ENCODE data around the gene TINAGL1.

Gene TINAGL1

GRCh38 chr1:31621847-31622730 lies 45.8 kb downstream of the TINAGL1 start:
- H3K18ac ChIP-seq (ENCODE audit: low read length), result no peak overlapping the region
- H3K4me3 ChIP-seq (ENCODE audit: low read length), result no peak overlapping the region
- H3K79me2 ChIP-seq (ENCODE audit: control insufficient read depth, insufficient read depth, low read length), result no peaks in the 10 kb centered on the region
- no peak for DNase-seq
- H2AK5ac ChIP-seq (ENCODE audit: low read length), result no peak overlapping the region
- H4K5ac ChIP-seq (ENCODE audit: low read length), result no peak overlapping the region
- no peak overlapping the region for H3K23ac ChIP-seq (ENCODE audit: low read length)
- H3K9ac ChIP-seq (ENCODE audit: low read length), result no peak overlapping the region
- no peak overlapping the region for H2BK120ac ChIP-seq (ENCODE audit: low read depth, low read length)
- H3K27ac ChIP-seq (ENCODE audit: low read depth, low read length), result no peak overlapping the region
- no peak overlapping the region for H3K4ac ChIP-seq (ENCODE audit: low read depth, low read length)
- peaks cover under 1% of the 10 kb centered on the region for H3K27me3 ChIP-seq (ENCODE audit: insufficient read depth, low read length, poor library complexity)
- H3K4me2 ChIP-seq (ENCODE audit: low read length), result no peak overlapping the region
- H3K79me1 ChIP-seq (ENCODE audit: low read length), result no peaks in the 10 kb centered on the region
- no peak overlapping the region for H3K56ac ChIP-seq (ENCODE audit: low read length)
- no peak overlapping the region for H2BK5ac ChIP-seq (ENCODE audit: low read length)
- H4K8ac ChIP-seq (ENCODE audit: low read depth, low read length), result no peak overlapping the region
- H2BK15ac ChIP-seq (replicated peaks; ENCODE audit: low read depth), result no peak overlapping the region
- no CpG with 5 or more reads among the region's 15 CpGs for whole genome bisulfite sequencing (ENCODE audit: extremely low coverage, insufficient coverage, low lambda C conversion rate)
- H3K36me3 ChIP-seq (ENCODE audit: control insufficient read depth, insufficient read depth, low read length), result no peaks in the 10 kb centered on the region
- H3K4me1 ChIP-seq (ENCODE audit: control insufficient read depth, low read depth, low read length), result no peaks in the 10 kb centered on the region

- no peaks in the 10 kb centered on the region for H3K79me2 ChIP-seq (ENCODE audit: control insufficient read depth, insufficient read depth, low read length)
- no peaks in the 10 kb centered on the region for H3K79me1 ChIP-seq (ENCODE audit: low read length)
- no peaks in the 10 kb centered on the region for H3K4me1 ChIP-seq (ENCODE audit: control insufficient read depth, low read depth, low read length)
- no peak for DNase-seq
- H4K8ac ChIP-seq (ENCODE audit: low read depth, low read length), result no peak overlapping the region
- no peak overlapping the region for H2BK15ac ChIP-seq (replicated peaks; ENCODE audit: low read depth)
- no peak overlapping the region for H2AK5ac ChIP-seq (ENCODE audit: low read length)
- H3K18ac ChIP-seq (ENCODE audit: low read length), result no peak overlapping the region
- no peaks in the 10 kb centered on the region for H3K36me3 ChIP-seq (ENCODE audit: control insufficient read depth, insufficient read depth, low read length)
- no peak overlapping the region for H4K5ac ChIP-seq (ENCODE audit: low read length)
- no peak overlapping the region for H3K23ac ChIP-seq (ENCODE audit: low read length)
- no peak overlapping the region for H3K56ac ChIP-seq (ENCODE audit: low read length)
- H2BK120ac ChIP-seq (ENCODE audit: low read depth, low read length), result no peak overlapping the region
- WGBS (ENCODE audit: extremely low coverage, insufficient coverage, low lambda C conversion rate), result no CpG with 5 or more reads among the region's 12 CpGs
- H3K9ac ChIP-seq (ENCODE audit: low read length), result no peak overlapping the region
- H3K27ac ChIP-seq (ENCODE audit: low read depth, low read length), result no peak overlapping the region
- no peak overlapping the region for H3K4me2 ChIP-seq (ENCODE audit: low read length)
- H3K4me3 ChIP-seq (ENCODE audit: low read length), result no peak overlapping the region
- no peak overlapping the region for H3K4ac ChIP-seq (ENCODE audit: low read depth, low read length)
- H3K27me3 ChIP-seq (ENCODE audit: insufficient read depth, low read length, poor library complexity), result no peaks in the 10 kb centered on the region
- H2BK5ac ChIP-seq (ENCODE audit: low read length), result no peak overlapping the region
These were observed 47.0 kb downstream of the TINAGL1 start for GRCh38 chr1:31623365-31623764.

- no peak for DNase-seq
- Histone ChIP-seq H2BK15ac (replicated peaks; ENCODE audit: low read depth) (no peak overlapping the region), H4K8ac (ENCODE audit: low read depth, low read length) (no peak overlapping the region), H2BK5ac (ENCODE audit: low read length) (no peak overlapping the region), H3K27me3 (ENCODE audit: insufficient read depth, low read length, poor library complexity) (no peaks in the 10 kb centered on the region), H2AK5ac (ENCODE audit: low read length) (no peak overlapping the region), H3K27ac (ENCODE audit: low read depth, low read length) (no peak overlapping the region), H3K4me2 (ENCODE audit: low read length) (no peak overlapping the region), H3K4me3 (ENCODE audit: low read length) (no peak overlapping the region), H3K79me2 (ENCODE audit: control insufficient read depth, insufficient read depth, low read length) (no peaks in the 10 kb centered on the region), H3K9ac (ENCODE audit: low read length) (no peak overlapping the region), H3K23ac (ENCODE audit: low read length) (no peak overlapping the region), H3K56ac (ENCODE audit: low read length) (no peak overlapping the region), H3K18ac (ENCODE audit: low read length) (no peak overlapping the region), H3K79me1 (ENCODE audit: low read length) (no peaks in the 10 kb centered on the region), H3K4ac (ENCODE audit: low read depth, low read length) (no peak overlapping the region), H2BK120ac (ENCODE audit: low read depth, low read length) (no peak overlapping the region), H3K36me3 (ENCODE audit: control insufficient read depth, insufficient read depth, low read length) (no peaks in the 10 kb centered on the region), H3K4me1 (ENCODE audit: control insufficient read depth, low read depth, low read length) (no peaks in the 10 kb centered on the region), H4K5ac (ENCODE audit: low read length) (no peak overlapping the region)
- WGBS (ENCODE audit: extremely low coverage, insufficient coverage, low lambda C conversion rate), result no CpG with 5 or more reads among the region's 5 CpGs
These were observed 48.0 kb downstream of the TINAGL1 start for GRCh38 chr1:31624309-31624708.

- H3K4me2 ChIP-seq (ENCODE audit: low read length), result no peak overlapping the region
- no CpG with 5 or more reads among the region's 16 CpGs for WGBS (ENCODE audit: extremely low coverage, insufficient coverage, low lambda C conversion rate)
- H4K8ac ChIP-seq (ENCODE audit: low read depth, low read length), result no peak overlapping the region
- H3K36me3 ChIP-seq (ENCODE audit: control insufficient read depth, insufficient read depth, low read length), result no peaks in the 10 kb centered on the region
- no peak overlapping the region for H2BK120ac ChIP-seq (ENCODE audit: low read depth, low read length)
- no peak overlapping the region for H3K4ac ChIP-seq (ENCODE audit: low read depth, low read length)
- no peak overlapping the region for H2AK5ac ChIP-seq (ENCODE audit: low read length)
- no peak overlapping the region for H3K56ac ChIP-seq (ENCODE audit: low read length)
- no peak overlapping the region for H2BK5ac ChIP-seq (ENCODE audit: low read length)
- H2BK15ac ChIP-seq (replicated peaks; ENCODE audit: low read depth), result no peak overlapping the region
- H3K79me2 ChIP-seq (ENCODE audit: control insufficient read depth, insufficient read depth, low read length), result no peaks in the 10 kb centered on the region
- H3K79me1 ChIP-seq (ENCODE audit: low read length), result no peaks in the 10 kb centered on the region
- no peaks in the 10 kb centered on the region for H3K4me1 ChIP-seq (ENCODE audit: control insufficient read depth, low read depth, low read length)
- H3K18ac ChIP-seq (ENCODE audit: low read length), result no peak overlapping the region
- no peak overlapping the region for H3K27ac ChIP-seq (ENCODE audit: low read depth, low read length)
- no peak overlapping the region for H3K9ac ChIP-seq (ENCODE audit: low read length)
- H3K4me3 ChIP-seq (ENCODE audit: low read length), result no peak overlapping the region
- no peak overlapping the region for H4K5ac ChIP-seq (ENCODE audit: low read length)
- DNase-seq, result no peak
- no peaks in the 10 kb centered on the region for H3K27me3 ChIP-seq (ENCODE audit: insufficient read depth, low read length, poor library complexity)
- H3K23ac ChIP-seq (ENCODE audit: low read length), result no peak overlapping the region
These were observed 48.6 kb downstream of the TINAGL1 start for GRCh38 chr1:31624731-31625514.

GRCh38 chr1:31625561-31626222 lies 49.4 kb downstream of the TINAGL1 start:
- no CpG with 5 or more reads among the region's 4 CpGs for WGBS (ENCODE audit: extremely low coverage, insufficient coverage, low lambda C conversion rate)
- no peaks in the 10 kb centered on the region for H3K4me1 ChIP-seq (ENCODE audit: control insufficient read depth, low read depth, low read length)
- H3K4me3 ChIP-seq (ENCODE audit: low read length), result no peak overlapping the region
- H2BK120ac ChIP-seq (ENCODE audit: low read depth, low read length), result no peak overlapping the region
- no peak overlapping the region for H3K27ac ChIP-seq (ENCODE audit: low read depth, low read length)
- H3K23ac ChIP-seq (ENCODE audit: low read length), result no peak overlapping the region
- no peak overlapping the region for H2AK5ac ChIP-seq (ENCODE audit: low read length)
- DNase-seq, result no peak
- no peaks in the 10 kb centered on the region for H3K27me3 ChIP-seq (ENCODE audit: insufficient read depth, low read length, poor library complexity)
- no peak overlapping the region for H3K18ac ChIP-seq (ENCODE audit: low read length)
- H3K36me3 ChIP-seq (ENCODE audit: control insufficient read depth, insufficient read depth, low read length), result peaks cover 2% of the 10 kb centered on the region
- H3K79me1 ChIP-seq (ENCODE audit: low read length), result no peaks in the 10 kb centered on the region
- H4K8ac ChIP-seq (ENCODE audit: low read depth, low read length), result no peak overlapping the region
- H3K4ac ChIP-seq (ENCODE audit: low read depth, low read length), result no peak overlapping the region
- H3K4me2 ChIP-seq (ENCODE audit: low read length), result no peak overlapping the region
- no peak overlapping the region for H2BK5ac ChIP-seq (ENCODE audit: low read length)
- no peak overlapping the region for H3K9ac ChIP-seq (ENCODE audit: low read length)
- H3K56ac ChIP-seq (ENCODE audit: low read length), result no peak overlapping the region
- no peaks in the 10 kb centered on the region for H3K79me2 ChIP-seq (ENCODE audit: control insufficient read depth, insufficient read depth, low read length)
- H4K5ac ChIP-seq (ENCODE audit: low read length), result no peak overlapping the region
- H2BK15ac ChIP-seq (replicated peaks; ENCODE audit: low read depth), result no peak overlapping the region
